Neural crest cell (in vitro differentiated cells): ENCODE results near the gene SCMH1. TPM values are rescaled to one million over a fixed set of nuclear protein-coding genes. Genes with fewer than 3 reads are reported as not detected.

Source experiments
- DNase-seq: peaks from one replicate; pipeline ENCODE4 v3.0.0; 2021; ENCODE audit warnings: low read depth, mixed read lengths, low spot score
- H3K27ac Mint-ChIP-seq: one replicate; pipeline ENCODE4 v1.8.0; 2021; ENCODE audit warnings: mild to moderate bottlenecking, mixed read lengths; ENCODE audit not compliant: unreplicated experiment
- H3K27me3 Mint-ChIP-seq: 2 replicates; pipeline ENCODE4 v1.8.0; 2021; ENCODE audit warnings: low read depth, mild to moderate bottlenecking, mixed read lengths
- H3K36me3 Mint-ChIP-seq: 2 replicates; pipeline ENCODE4 v1.8.0; 2021; ENCODE audit warnings: low read depth, mild to moderate bottlenecking, mixed read lengths
- H3K4me1 Mint-ChIP-seq: 2 replicates; pipeline ENCODE4 v1.8.0; 2021; ENCODE audit warnings: mixed read lengths
- H3K4me3 Mint-ChIP-seq: one replicate; pipeline ENCODE4 v1.8.0; 2021; ENCODE audit warnings: mild to moderate bottlenecking, mixed read lengths
- H3K9me3 Mint-ChIP-seq: 2 replicates; pipeline ENCODE4 v1.8.0; 2021; ENCODE audit warnings: mixed read lengths
- long read RNA-seq: library from polyadenylated mRNA; unstranded; transcript quantifications from one replicate; pipeline ENCODE4 v2.0.0, GENCODE V29; 2020
- total RNA-seq: library from RNA; stranded (reverse); gene quantifications from 2 replicates; pipeline ENCODE4 v1.2.1, GENCODE V29; 2021
- TF ChIP-seq, protein P1 (sequence below): fragments of 200-600 bp; sonication (generic); conservative IDR thresholded peaks from 2 replicates; pipeline ENCODE4 v1.5.0; 2021; ENCODE audit warnings: antibody characterized with exemption, mild to moderate bottlenecking

Gene SCMH1
- total RNA-seq: 45.8 and 50.6 TPM in 2 replicates
- long read RNA-seq, partial matches to known transcripts: 17 of 34 reads
- long read RNA-seq, other reads (novel, unspliced or antisense): 15 of 34 reads

DNA sequence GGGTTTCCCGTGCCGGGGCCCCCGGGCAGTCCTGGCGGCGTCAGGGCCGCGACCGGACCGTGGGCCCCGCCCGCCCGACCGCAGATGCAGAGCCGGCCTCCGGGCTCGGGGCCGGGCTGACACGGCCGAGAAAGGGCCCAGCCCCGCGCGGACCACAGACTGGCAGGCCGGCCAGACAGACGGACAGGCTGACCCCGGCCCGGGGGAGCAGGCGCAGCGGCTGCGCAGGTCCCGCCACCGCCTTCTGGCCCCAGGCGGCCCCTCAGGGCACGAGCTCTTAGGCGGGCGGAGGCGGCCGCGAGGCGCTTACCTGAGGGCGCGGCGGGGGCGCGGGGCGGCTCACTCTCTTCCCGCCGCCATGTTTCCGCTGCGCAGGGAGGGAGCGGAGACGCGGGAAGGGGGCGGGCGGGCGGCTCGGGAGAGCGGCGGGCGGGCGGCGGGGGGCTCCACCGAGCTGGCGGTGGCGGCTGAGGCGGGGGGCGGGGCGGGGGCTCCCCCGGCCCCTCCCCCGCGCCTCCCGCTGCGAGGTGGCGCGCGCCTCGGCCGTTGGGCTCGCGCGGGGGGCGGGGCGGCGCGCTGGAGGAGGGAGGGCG, at the start of gene SCMH1:
SCMH1 (minus strand) TSS at position 558 of the 593 bp plus-strand sequence. CDS start 56,173 bp downstream, outside the sequence.
- peak within 1 kb of the TSS; percentile 14 for H3K27ac Mint-ChIP-seq

DNA sequence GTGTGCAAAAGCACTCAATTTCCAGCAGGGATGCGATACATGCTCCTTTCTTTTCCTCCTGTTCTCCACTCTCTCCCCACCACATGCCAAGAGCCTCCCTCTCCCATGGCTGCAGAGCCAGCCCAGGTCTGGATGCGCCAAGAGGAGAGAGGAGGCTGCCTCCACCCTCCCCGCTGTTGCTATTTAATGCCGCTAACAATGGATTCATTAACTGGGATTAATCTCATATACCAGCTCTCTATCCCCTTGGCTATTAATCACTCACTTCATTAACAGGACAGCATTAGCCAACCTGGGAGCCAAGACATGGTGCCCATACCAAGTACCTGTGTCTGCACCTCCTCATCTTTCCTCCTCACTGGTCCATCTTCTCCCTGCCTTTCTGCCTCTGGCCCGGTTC, 49.1 kb upstream of the SCMH1 start:
- no peak overlapping the region for H3K27ac Mint-ChIP-seq
- DNase-seq: no peak
- TF ChIP-seq, protein P1, sequence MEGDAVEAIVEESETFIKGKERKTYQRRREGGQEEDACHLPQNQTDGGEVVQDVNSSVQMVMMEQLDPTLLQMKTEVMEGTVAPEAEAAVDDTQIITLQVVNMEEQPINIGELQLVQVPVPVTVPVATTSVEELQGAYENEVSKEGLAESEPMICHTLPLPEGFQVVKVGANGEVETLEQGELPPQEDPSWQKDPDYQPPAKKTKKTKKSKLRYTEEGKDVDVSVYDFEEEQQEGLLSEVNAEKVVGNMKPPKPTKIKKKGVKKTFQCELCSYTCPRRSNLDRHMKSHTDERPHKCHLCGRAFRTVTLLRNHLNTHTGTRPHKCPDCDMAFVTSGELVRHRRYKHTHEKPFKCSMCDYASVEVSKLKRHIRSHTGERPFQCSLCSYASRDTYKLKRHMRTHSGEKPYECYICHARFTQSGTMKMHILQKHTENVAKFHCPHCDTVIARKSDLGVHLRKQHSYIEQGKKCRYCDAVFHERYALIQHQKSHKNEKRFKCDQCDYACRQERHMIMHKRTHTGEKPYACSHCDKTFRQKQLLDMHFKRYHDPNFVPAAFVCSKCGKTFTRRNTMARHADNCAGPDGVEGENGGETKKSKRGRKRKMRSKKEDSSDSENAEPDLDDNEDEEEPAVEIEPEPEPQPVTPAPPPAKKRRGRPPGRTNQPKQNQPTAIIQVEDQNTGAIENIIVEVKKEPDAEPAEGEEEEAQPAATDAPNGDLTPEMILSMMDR: no peak

More for the DNA sequence above, at the start of gene SCMH1:
- peak; percentile 51 for DNase-seq
- Mint-ChIP-seq H3K36me3 (no peaks in the 10 kb centered on the region), H3K4me3 (peak within 1 kb of the TSS; percentile 95), H3K4me1 (peaks cover 20% of the 10 kb centered on the region), H3K9me3 (no peaks in the 10 kb centered on the region), H3K27me3 (peaks cover 4% of the 10 kb centered on the region)
- TF ChIP-seq, protein P1: no peak

GRCh38 chr1:41289196-41289595, 47.1 kb upstream of the SCMH1 start:
- no peaks in the 10 kb centered on the region for H3K9me3 Mint-ChIP-seq
- no peak overlapping the region for H3K4me3 Mint-ChIP-seq
- no peak for DNase-seq
- no peak overlapping the region for H3K27ac Mint-ChIP-seq
- no peaks in the 10 kb centered on the region for H3K36me3 Mint-ChIP-seq
- TF ChIP-seq, protein P1: no peak
- peaks cover 15% of the 10 kb centered on the region for H3K4me1 Mint-ChIP-seq
- peaks cover 41% of the 10 kb centered on the region for H3K27me3 Mint-ChIP-seq

More for the DNA sequence above, 49.1 kb upstream of the SCMH1 start:
- Mint-ChIP-seq H3K36me3 (no peaks in the 10 kb centered on the region), H3K27me3 (peaks cover 32% of the 10 kb centered on the region), H3K9me3 (no peaks in the 10 kb centered on the region), H3K4me1 (peaks cover 8% of the 10 kb centered on the region), H3K4me3 (no peak overlapping the region)

DNA sequence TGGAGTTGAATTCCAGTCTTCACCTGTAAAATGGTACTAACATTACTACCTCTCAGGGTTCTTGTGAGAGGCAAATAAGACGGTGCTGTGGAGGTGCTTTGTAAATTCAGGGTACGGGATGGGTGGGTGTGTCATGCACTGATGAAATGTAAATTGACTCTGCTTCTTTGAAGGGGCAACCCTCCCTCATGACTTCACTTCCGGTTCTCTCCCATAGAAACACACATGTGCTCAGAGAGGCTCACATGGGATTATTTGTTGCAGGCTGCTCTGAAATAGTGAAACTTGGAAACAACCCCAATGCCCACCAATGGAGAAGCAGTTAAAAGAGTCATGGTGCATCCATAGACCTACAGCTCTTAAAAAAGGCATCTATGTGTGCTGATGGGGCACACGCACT, 44.9 kb upstream of the SCMH1 start:
- Mint-ChIP-seq H3K4me1 (peaks cover 15% of the 10 kb centered on the region), H3K27me3 (peaks cover 46% of the 10 kb centered on the region), H3K27ac (peak overlapping the region; percentile 51), H3K9me3 (no peaks in the 10 kb centered on the region), H3K4me3 (no peak overlapping the region), H3K36me3 (no peaks in the 10 kb centered on the region)
- DNase-seq: no peak
- TF ChIP-seq, protein P1: no peak

- Mint-ChIP-seq H3K36me3 (no peaks in the 10 kb centered on the region), H3K4me1 (peaks cover 15% of the 10 kb centered on the region), H3K27me3 (peaks cover 43% of the 10 kb centered on the region), H3K27ac (peak overlapping the region; percentile 51), H3K9me3 (no peaks in the 10 kb centered on the region), H3K4me3 (no peak overlapping the region)
- no peak for DNase-seq
- TF ChIP-seq, protein P1: no peak
These were observed 44.4 kb upstream of the SCMH1 start for GRCh38 chr1:41286486-41286885.
